H9 (cell line): ENCODE results near the gene TMEM132D. TPM values are rescaled to one million over a fixed set of nuclear protein-coding genes. Genes with fewer than 3 reads are reported as not detected.

ENCODE experiments used
- DNase-seq: peaks from one replicate; pipeline ENCODE4 v3.0.0-alpha.2; 2017
- H2AFZ ChIP-seq: one replicate; pipeline ENCODE4 v1.6.1; 2013; ENCODE audit warnings: mild to moderate bottlenecking, low read length, control low read depth, moderate library complexity
- H2AK5ac ChIP-seq: 2 replicates; pipeline ENCODE4 v1.6.1; 2013; ENCODE audit warnings: low read length, control low read depth, mixed read lengths; ENCODE audit not compliant: insufficient read length
- H2BK120ac ChIP-seq: one replicate; pipeline ENCODE4 v1.6.1; 2013; ENCODE audit warnings: low read depth, mild to moderate bottlenecking, low read length, control low read depth, inconsistent platforms; ENCODE audit not compliant: poor library complexity, severe bottlenecking
- H2BK12ac ChIP-seq: 2 replicates; pipeline ENCODE4 v1.6.1; 2013; ENCODE audit warnings: low read length, control low read depth, mixed read lengths, low read depth; ENCODE audit not compliant: insufficient read length
- H2BK15ac ChIP-seq: 2 replicates; pipeline ENCODE4 v1.6.1; 2013; ENCODE audit warnings: low read depth, low read length, control low read depth
- H2BK20ac ChIP-seq: one replicate; pipeline ENCODE4 v1.6.1; 2013; ENCODE audit warnings: low read depth, mild to moderate bottlenecking, low read length, control low read depth, inconsistent platforms; ENCODE audit not compliant: poor library complexity, severe bottlenecking
- H2BK5ac ChIP-seq: 2 replicates; pipeline ENCODE4 v1.6.1; 2013; ENCODE audit warnings: low read length, control low read depth, mixed read lengths; ENCODE audit not compliant: insufficient read length
- H3K14ac ChIP-seq: 2 replicates; pipeline ENCODE4 v1.6.1; 2013; ENCODE audit warnings: low read length, control low read depth; ENCODE audit not compliant: insufficient read depth
- H3K18ac ChIP-seq: 2 replicates; pipeline ENCODE4 v1.6.1; 2013; ENCODE audit warnings: low read depth, mild to moderate bottlenecking, mixed read lengths, low read length, control low read depth; ENCODE audit not compliant: insufficient read length
- H3K23ac ChIP-seq: 2 replicates; pipeline ENCODE4 v1.6.1; 2013; ENCODE audit warnings: low read length, control low read depth, mixed read lengths, low read depth; ENCODE audit not compliant: insufficient read length
- H3K23me2 ChIP-seq: 2 replicates; pipeline ENCODE4 v1.6.1; 2013; ENCODE audit warnings: low read depth, mild to moderate bottlenecking, mixed read lengths, low read length, control low read depth; ENCODE audit not compliant: insufficient read length, poor library complexity, severe bottlenecking
- H3K27ac ChIP-seq: 2 replicates; pipeline ENCODE4 v1.5.1; 2013; ENCODE audit warnings: low read length, control low read depth, mixed read lengths, low read depth; ENCODE audit not compliant: insufficient read length
- H3K27me3 ChIP-seq: 2 replicates; pipeline ENCODE4 v1.6.1; 2013; ENCODE audit warnings: low read length, control low read depth, inconsistent platforms; ENCODE audit not compliant: insufficient read depth
- H3K4ac ChIP-seq: 2 replicates; pipeline ENCODE4 v1.6.1; 2013; ENCODE audit warnings: low read depth, mild to moderate bottlenecking, control low read depth, inconsistent platforms, low read length, moderate library complexity
- H3K4me1 ChIP-seq: 2 replicates; pipeline ENCODE4 v1.6.1; 2013; ENCODE audit warnings: low read length, control low read depth, inconsistent platforms; ENCODE audit not compliant: insufficient read depth
- H3K4me2 ChIP-seq: 2 replicates; pipeline ENCODE4 v1.6.1; 2013; ENCODE audit warnings: low read length, control low read depth, mixed read lengths; ENCODE audit not compliant: insufficient read length, insufficient read depth
- H3K56ac ChIP-seq: 2 replicates; pipeline ENCODE4 v1.6.1; 2013; ENCODE audit warnings: low read depth, mild to moderate bottlenecking, mixed read lengths, low read length, control low read depth; ENCODE audit not compliant: insufficient read length
- H3K79me1 ChIP-seq: 2 replicates; pipeline ENCODE4 v1.6.1; 2013; ENCODE audit warnings: low read depth, mild to moderate bottlenecking, moderate library complexity, low read length, control low read depth, inconsistent platforms; ENCODE audit not compliant: insufficient read depth, poor library complexity, severe bottlenecking
- H3K79me2 ChIP-seq: 2 replicates; pipeline ENCODE4 v1.6.1; 2013; ENCODE audit warnings: low read length, control low read depth, inconsistent platforms; ENCODE audit not compliant: insufficient read depth
- H3K9ac ChIP-seq: 2 replicates; pipeline ENCODE4 v1.6.1; 2013; ENCODE audit warnings: low read length, control low read depth, mixed read lengths; ENCODE audit not compliant: insufficient read length; ENCODE audit errors: extremely low read depth
- H3K9me3 ChIP-seq: one replicate; pipeline ENCODE4 v1.6.1; 2013; ENCODE audit warnings: low read depth, low read length, inconsistent platforms; ENCODE audit not compliant: control insufficient read depth
- H3T11ph ChIP-seq: one replicate; pipeline ENCODE4 v1.6.1; 2013; ENCODE audit warnings: mild to moderate bottlenecking, low read length, control low read depth, inconsistent platforms
- H4K20me1 ChIP-seq: one replicate; pipeline ENCODE4 v1.6.1; 2013; ENCODE audit not compliant: control insufficient read depth, insufficient read length, insufficient read depth
- H4K5ac ChIP-seq: 2 replicates; pipeline ENCODE4 v1.6.1; 2013; ENCODE audit warnings: low read depth, mild to moderate bottlenecking, mixed read lengths, low read length, control low read depth; ENCODE audit not compliant: insufficient read length
- H4K8ac ChIP-seq: replicated peaks from 2 replicates; pipeline ENCODE4 v1.6.1; 2013; ENCODE audit warnings: low read length, control low read depth, mixed read lengths, low read depth; ENCODE audit not compliant: insufficient read length
- H4K91ac ChIP-seq: 2 replicates; pipeline ENCODE4 v1.6.1; 2013; ENCODE audit warnings: low read depth, mild to moderate bottlenecking, moderate library complexity, mixed read lengths, low read length, control low read depth; ENCODE audit not compliant: insufficient read length
- H3K27ac Mint-ChIP-seq, 3 experiments: 2 replicates in 2 of 3; 3 replicates in 1 of 3; pipeline ENCODE4 v1.8.0; 2020 to 2021; ENCODE audit warnings: mixed read lengths in 3 of 3, mild to moderate bottlenecking in 1 of 3, moderate library complexity in 1 of 3
- H3K27me3 Mint-ChIP-seq: 2 replicates; pipeline ENCODE4 v1.8.0; 2021; ENCODE audit warnings: low read depth, mild to moderate bottlenecking, moderate library complexity, mixed read lengths
- H3K36me3 Mint-ChIP-seq, 3 experiments: 2 replicates in 2 of 3; 3 replicates in 1 of 3; pipeline ENCODE4 v1.8.0; 2020 to 2021; ENCODE audit warnings: low read depth in 3 of 3, mixed read lengths in 3 of 3; ENCODE audit not compliant: insufficient read depth in 1 of 3
- H3K4me1 Mint-ChIP-seq, 2 experiments: 2 replicates each; pipeline ENCODE4 v1.8.0; 2020; ENCODE audit warnings: mixed read lengths in 2 of 2
- H3K4me3 Mint-ChIP-seq, 2 experiments: 2 replicates in 1 of 2; 3 replicates in 1 of 2; pipeline ENCODE4 v1.8.0; 2020 to 2021; ENCODE audit warnings: mild to moderate bottlenecking in 2 of 2, mixed read lengths in 2 of 2, moderate library complexity in 1 of 2
- H3K9me3 Mint-ChIP-seq, 2 experiments: 2 replicates in 1 of 2; 3 replicates in 1 of 2; pipeline ENCODE4 v1.8.0; 2020; ENCODE audit warnings: mild to moderate bottlenecking in 2 of 2, mixed read lengths in 2 of 2, moderate library complexity in 1 of 2
- CTCF ChIP-seq: fragments of 200-600 bp; sonication (generic); conservative IDR thresholded peaks from 3 replicates; pipeline ENCODE4 v1.8.0; 2021; ENCODE audit warnings: antibody characterized with exemption, mild to moderate bottlenecking
- WGBS: extraction: QIAGEN DNeasy Blood & Tissue Kit; methylation state at CpG from one replicate; pipeline ENCODE4 v1.1.7; 2013; ENCODE audit warnings: missing lambda C conversion rate, low lambda C conversion rate, mixed read lengths; ENCODE audit not compliant: insufficient read length; ENCODE audit errors: extremely low coverage; 5-methylcytosine and 5-hydroxymethylcytosine counted together
- total RNA-seq: library from RNA; stranded (reverse); gene quantifications from 2 replicates; pipeline ENCODE4 v1.2.1, GENCODE V29; 2021

The TMEM132D gene
- total RNA-seq, 1 experiment from 2014 or later: 6.1 TPM

GRCh38 chr12:129381715-129382114, 522.1 kb downstream of the TMEM132D start:
- no peaks in the 10 kb centered on the region for H3K27me3 ChIP-seq
- no peaks in the 10 kb centered on the region for H3K79me1 ChIP-seq
- Mint-ChIP-seq H3K4me1 (peaks cover 8 to 9% of the 10 kb centered on the region in 2 experiments; a peak in 3 of 4 replicates), H3K4me3 (no peak overlapping the region), H3K27me3 (no peaks in the 10 kb centered on the region; the same call in 1 of the 2 replicates), H3K36me3 (peaks cover 2 to 9% (median 8%) of the 10 kb centered on the region in 3 experiments; a peak in 5 of 7 replicates), H3K9me3 (peaks cover 0 to 9% of the 10 kb centered on the region in 2 experiments; a peak in 2 of 5 replicates), H3K27ac (0 out of 7 replicates have a peak overlapping the region, but pooled peaks of 1 of the 3 experiments have one; percentile 26)
- H3K27ac ChIP-seq: no peak overlapping the region
- no peak overlapping the region for H3T11ph ChIP-seq
- no peak overlapping the region for H3K4ac ChIP-seq
- peaks cover 4% of the 10 kb centered on the region; the same call in 1 of the 2 replicates for H3K4me1 ChIP-seq
- WGBS: no CpG with 5 or more reads among the region's 3 CpGs
- no peak overlapping the region for H2BK20ac ChIP-seq
- H3K79me2 ChIP-seq: no peaks in the 10 kb centered on the region
- H3K56ac ChIP-seq: no peak overlapping the region
- H4K5ac ChIP-seq: no peak overlapping the region
- no peak overlapping the region for H4K91ac ChIP-seq
- H3K18ac ChIP-seq: no peak overlapping the region
- no peak for TF ChIP-seq CTCF
- no peaks in the 10 kb centered on the region for H3K23me2 ChIP-seq
- no peak for DNase-seq
- no peak overlapping the region for H2AFZ ChIP-seq
- H3K4me2 ChIP-seq: no peak overlapping the region
- H4K20me1 ChIP-seq: no peaks in the 10 kb centered on the region
- H2BK15ac ChIP-seq: no peak overlapping the region
- H3K23ac ChIP-seq: no peak overlapping the region
- no peak overlapping the region for H2BK120ac ChIP-seq
- H3K14ac ChIP-seq: no peak overlapping the region
- H2AK5ac ChIP-seq: no peak overlapping the region
- H3K9ac ChIP-seq: no peak overlapping the region
- no peak overlapping the region for H2BK5ac ChIP-seq
- H2BK12ac ChIP-seq: no peak overlapping the region
- H4K8ac ChIP-seq: no peak overlapping the region
- no peaks in the 10 kb centered on the region for H3K9me3 ChIP-seq
